Stimulated activated CD8-positive, alpha-beta memory T cell treated with anti-CD3 and anti-CD28 coated beads, Interleukin-12 subunit alpha, Interleukin-12 subunit beta, amount 100 ng/mL, for 24 hours (primary cell): ENCODE measurements around the gene SCG5.

ENCODE experiments used
- DNase-seq: peaks from one replicate; pipeline ENCODE4 v3.0.0-alpha.2; 2020; ENCODE audit errors: extremely low read depth

Gene SCG5

DNA sequence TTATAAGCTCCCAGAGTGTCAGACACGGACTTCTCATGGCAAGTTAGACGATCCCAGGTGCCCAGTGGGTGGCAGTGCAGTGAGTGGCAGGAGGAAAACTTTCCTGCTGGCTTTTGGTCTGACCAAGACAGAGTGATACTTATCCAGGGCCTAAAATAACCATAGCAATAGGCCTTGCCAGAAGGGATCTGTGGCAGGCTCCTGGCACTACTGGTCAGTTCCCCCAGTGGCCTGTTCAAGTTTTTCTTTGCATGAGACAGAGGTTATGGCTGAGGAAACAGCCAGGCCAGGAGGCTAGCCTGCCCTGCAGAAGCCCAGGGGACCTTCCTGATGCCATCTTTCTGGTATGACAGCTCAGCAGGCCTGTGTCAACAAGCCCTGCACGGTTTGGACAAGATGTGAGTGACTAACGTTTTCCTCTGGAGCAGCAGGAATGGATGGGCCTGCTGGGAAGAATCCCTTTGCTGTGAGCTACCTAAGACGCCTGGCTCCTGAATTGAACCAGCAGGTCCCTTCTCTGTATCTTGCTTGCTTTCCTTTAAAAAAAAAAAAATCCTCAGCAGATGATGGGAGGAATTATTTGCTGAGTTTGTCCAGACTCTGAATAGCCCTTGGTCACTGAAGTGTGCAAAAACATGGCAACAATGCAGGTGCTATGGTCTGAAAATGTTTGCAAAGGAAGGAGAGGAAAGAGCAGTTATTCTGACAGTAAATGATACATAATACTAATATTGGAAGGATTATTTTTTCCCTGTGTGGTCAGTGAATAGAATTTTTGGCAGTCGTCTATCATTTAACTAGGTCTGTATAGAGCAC lies 18.0 kb downstream of the SCG5 start:
- no peak for DNase-seq

DNA sequence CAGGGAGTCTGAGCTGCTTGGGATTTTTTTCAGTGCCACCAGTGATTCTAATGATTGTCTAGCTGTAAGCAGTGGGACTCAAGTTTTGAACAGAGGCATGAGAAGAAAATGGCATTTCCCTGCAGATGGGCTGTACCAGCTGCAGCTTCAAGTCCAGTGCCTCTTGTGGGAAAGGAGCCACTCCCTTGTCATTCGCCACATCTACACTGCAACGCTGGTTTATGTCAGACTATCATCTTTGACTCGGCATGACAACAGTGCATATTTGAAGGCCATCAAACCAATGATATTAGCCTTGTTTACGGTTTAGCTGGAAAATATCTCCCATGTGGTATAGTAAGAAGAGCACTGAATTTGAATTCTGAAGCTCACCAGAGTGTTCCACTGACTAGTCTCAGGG lies 22.2 kb downstream of the SCG5 start:
- DNase-seq = no peak

DNA sequence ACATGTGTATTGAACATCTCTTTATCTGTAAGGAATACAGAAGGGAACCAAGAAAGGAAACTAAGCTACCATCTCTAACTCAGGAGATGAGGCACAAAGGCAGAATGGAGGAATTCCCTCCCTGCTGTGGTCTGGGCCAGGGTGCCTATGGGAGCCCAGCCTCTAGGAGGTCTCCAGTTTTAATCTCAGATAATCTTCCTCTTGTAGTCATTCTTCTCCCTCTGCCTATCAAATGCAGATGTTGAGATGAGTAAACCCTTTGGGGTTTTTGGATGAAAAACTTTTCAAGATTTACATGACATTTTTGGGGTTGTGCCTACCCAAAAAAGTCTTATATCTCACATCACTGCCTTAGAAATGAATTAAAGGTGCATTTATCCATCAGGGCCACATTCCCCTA lies 23.3 kb downstream of the SCG5 start:
- DNase-seq = no peak

DNA sequence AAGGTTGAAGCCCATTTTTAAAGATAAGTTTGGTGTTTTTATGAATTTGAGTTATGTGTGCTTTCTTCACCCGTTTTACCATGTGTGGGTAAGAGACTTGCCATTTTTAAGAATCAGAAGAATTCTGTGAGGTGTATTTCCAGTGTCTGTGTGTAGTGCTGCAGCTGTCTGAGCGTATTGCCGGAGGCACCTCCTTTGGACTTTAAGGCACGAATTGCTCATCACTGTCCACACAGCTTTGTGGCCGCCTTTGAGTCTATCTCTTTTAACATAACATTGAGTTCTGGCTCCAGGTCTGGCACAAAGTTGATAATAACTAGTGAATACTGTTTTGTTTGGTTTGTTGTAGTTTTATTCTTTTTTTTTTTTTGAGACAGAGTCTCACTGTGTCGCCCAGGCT lies 25.8 kb downstream of the SCG5 start:
- no peak for DNase-seq

DNA sequence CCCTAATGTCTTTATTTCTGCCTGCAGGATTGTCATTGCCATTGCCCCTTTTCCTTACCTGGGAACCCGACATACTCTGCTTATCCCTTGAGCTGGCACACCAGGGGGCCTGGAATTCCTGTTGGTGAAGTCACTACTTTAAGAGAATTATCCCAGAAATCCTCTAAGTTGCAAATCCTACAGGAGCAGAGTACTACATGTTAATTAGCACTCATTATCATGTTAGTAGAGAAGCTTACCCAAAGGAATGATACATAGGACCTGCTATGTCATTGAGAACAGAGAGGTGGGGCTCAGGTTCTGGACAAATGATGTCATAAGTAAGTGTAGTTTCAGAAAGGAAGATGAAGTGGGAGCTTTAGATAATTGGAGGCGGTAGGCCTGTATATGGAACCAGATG lies 27.4 kb downstream of the SCG5 start:
- no peak for DNase-seq

DNA sequence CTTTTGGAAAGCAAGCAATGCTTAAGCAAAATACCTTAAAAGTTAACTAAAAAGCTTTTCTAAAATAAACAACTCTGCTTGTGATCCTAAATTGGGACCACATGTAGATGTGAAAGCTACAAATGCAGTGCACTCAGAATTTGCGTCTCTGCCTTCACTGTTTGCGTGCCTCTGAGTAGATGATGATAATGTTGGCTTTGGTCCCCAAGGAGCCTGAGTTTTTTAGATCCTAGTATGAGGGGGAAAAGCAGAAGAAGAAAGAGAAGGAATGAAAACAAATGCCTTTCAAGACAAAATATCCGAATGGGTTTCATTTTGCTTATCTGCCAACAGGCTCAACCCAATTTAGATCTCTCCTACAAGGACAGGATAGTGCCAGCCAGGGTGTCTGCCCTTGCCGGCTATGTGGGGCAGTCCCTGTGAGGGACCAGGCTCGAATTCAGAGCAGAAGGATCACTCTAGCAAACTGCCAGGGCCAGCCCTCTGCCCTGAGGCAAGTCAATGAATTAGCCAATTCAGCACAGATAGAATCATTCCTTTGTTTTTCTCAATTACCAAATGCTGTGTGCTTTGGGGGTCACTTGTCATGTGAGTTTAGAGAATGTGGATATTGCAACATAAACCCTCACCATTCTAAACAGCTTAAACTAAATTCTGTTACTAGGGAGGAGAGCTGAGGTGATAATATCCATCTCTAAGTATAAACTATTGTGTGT lies 28.5 kb downstream of the SCG5 start:
- no peak for DNase-seq

DNA sequence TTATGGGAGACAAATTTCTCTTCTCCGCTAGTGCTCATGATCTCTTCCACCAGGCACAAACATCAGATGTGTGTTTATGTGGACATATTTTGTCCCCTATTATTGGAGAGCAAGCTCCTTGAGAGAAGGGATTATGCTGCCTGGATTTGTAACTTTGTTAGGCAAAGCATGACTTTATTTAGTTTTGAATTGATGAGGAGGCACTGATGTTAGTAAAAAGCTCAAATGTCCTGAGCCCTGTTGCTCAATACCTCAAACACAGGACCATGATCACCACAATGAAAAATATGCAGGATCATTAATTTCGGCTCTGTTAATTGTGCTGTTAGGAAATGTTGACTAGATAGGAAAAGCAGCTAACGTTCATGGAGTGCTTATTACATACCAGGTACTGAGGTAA lies 29.1 kb downstream of the SCG5 start:
- no peak for DNase-seq

DNA sequence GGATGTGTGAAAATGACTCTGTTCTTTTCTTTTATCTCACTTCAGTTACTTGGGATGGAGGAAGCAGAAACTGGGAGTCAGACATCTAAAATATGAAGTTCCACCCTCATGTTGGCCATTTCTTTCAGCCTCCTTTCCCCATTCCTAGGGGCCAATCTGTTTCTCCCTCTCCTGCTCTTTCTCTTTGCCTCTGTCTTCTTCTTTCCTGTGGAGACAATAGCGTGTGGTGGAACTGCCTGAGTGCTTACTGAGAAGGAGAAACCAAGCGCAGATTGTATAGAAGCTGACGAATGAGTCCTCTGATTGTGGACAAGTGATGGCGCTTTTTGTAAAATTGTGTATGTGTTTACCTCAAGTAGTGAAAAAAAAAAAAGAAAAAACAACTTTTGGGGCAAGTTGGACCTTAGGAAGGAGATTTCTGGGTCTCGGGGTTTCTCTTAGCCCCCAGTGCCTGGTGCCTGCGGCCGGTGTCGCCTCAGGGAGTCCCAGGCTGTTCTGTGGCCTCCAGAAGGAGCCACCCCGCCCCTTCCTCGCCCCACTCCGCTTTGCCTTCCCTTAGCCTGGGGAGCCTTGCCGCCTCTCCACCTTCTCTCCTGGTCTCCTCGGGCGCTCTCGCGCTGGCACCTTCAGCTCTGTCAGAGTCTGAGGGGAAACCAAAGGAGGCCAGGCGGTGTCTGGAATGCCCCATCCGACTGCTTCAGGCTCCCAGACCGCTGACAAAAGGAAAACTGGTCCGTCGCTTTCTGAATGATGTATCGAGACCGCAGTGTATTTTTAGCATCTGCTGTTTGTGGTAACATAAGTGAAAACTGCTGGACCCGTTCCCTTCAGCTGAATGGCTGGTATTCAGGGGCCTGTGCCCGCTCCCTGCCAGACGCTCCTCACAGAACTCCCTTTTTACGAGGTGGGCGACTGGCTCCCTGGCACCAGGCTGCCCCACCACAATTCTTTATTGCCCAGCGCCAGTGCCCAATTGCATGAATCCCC lies 30.1 kb downstream of the SCG5 start:
- no peak for DNase-seq

DNA sequence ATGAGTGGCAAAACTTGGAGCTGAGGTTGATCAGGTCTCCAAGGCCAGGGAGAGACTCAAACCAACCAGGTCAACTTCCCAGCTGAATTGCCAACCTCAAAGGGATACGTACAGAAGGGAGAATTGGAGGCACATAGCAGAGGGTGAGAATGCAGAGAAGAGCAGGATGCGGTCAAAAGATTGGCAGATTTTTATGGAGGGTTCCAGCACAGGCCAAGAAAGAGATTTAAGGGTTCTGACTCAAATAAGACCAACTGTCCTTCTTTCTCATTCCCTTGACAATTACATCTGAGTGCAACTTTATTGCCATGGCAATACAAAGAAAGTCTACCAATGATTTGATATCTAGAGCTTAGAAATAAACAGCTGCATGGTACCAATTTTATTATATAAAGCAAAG lies 33.2 kb downstream of the SCG5 start:
- DNase-seq = no peak

DNA sequence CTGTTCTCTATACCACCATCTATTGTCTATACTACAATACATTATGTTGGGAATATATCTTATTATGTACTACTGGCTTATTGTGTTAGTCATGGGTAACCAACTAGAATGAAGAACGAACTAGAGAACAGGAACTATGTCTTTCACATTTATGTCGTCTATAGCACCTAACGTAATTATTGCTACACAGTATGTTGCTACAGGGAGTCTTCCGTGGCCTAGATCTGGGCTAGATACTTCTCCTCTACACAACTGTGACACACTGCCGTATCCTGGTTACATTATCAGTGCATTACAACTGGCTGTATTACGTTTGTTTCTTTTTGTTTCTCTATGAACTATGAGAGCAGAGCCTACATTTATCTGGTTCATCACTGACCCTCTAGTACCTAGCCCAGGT lies 34.0 kb downstream of the SCG5 start:
- DNase-seq = no peak

DNA sequence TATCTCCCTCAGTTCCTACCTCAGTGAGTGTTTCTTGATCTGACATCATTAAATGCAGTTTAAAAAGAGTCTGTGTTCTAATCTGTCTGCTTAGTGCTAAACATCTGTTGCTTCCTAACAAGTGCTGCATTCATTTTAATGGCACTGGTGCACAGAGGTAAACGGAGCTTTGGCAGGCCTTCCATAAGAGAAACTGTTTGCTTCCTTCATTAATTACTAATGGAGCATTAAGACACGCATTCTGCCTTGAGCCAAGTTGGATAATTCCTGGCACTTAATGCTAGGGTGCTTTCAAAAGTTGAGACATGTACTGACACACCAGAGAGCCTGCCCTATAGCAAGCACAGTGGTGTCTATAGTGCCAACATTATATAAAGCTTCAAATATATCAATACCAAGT lies 34.7 kb downstream of the SCG5 start:
- no peak for DNase-seq

DNA sequence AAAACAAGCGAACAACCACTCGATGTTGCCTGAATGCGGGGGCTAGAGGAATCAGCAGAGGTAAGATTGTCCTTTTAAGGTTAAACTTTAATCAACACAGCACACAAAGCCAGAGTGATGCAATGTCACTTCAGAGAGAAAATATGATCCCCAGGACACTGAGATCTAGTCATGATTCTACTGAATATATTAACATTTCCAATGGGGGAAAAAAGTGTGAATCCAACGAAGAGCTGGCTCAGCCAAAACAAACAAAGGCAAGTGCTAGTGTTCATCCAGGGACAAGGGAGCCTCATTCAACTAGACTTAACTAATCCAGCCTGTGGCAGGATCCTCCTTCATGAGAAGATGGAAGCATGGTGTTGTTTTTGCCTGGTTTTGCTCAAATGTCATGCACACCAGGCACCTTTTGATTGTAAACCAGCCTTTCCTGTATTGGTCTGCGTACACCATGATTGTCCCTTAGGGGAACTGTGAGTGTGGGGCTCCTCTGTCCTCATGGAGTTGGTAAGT lies 35.8 kb downstream of the SCG5 start:
- DNase-seq = no peak

DNA sequence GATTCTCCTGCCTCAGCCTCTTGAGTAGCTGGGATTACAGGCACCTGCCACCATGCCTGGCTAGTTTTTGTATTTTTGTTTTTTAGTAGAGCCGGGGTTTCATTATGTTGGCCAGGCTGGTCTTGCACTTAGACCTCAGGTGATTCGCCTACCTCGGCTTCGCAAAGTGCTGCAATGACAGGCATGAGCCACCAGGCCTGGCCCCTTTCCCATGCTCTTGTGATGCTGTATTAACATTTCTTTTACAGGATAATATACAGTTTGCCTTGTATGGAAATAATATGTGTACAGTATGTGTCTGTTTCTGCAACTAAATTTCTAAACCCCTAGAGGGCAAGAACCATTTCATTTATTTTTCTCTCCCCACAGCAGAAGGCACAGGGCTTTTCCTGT lies 37.8 kb downstream of the SCG5 start:
- DNase-seq = no peak

DNA sequence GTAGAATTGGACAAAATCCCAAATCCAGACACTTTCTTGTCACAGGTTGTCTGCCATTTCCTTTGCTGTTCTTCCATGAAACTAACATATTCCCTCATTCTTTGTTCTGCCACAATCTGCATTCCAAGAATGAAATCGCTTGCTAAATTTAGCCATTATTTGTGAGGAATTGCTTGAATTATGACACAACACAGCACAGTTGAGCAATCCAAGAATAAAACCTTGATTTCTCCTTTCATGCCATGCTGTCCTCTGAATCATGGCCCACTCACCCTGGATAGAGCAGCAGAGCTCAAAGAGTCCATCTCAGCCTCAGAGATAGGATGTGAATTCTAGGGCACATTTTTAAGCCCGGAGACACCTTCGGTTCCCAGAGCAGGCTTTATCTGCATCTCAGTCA lies 41.1 kb downstream of the SCG5 start:
- no peak for DNase-seq

DNA sequence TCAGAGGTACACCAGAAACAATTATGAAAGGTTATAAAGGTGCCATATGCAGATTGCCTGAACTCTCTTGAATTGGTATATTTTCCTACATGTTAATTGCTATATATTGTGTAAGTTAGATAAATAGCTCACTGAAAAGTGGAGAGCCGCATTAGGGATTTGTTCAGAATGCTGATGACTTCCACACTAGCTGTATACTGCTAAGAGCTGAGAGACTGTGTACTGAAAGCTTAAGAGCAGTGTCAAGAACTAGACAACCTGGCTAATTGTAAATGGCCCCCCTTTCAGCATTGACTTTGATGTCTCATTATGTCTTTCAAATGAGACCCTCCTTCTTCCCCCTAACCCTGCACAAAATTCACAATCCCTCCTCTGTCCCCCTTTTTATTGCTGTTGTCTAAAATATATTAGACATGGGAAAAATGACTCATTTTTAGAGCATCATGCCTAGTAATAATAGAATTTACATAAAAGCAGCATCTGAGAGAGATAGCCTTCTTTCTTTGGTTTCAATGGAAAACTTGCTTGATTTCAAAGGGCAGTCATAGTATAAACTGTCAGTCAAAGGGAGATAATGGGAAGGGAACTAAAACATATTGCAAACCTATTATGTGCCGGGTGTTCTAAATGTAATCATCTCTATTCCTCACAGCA lies 41.6 kb downstream of the SCG5 start:
- DNase-seq = no peak

DNA sequence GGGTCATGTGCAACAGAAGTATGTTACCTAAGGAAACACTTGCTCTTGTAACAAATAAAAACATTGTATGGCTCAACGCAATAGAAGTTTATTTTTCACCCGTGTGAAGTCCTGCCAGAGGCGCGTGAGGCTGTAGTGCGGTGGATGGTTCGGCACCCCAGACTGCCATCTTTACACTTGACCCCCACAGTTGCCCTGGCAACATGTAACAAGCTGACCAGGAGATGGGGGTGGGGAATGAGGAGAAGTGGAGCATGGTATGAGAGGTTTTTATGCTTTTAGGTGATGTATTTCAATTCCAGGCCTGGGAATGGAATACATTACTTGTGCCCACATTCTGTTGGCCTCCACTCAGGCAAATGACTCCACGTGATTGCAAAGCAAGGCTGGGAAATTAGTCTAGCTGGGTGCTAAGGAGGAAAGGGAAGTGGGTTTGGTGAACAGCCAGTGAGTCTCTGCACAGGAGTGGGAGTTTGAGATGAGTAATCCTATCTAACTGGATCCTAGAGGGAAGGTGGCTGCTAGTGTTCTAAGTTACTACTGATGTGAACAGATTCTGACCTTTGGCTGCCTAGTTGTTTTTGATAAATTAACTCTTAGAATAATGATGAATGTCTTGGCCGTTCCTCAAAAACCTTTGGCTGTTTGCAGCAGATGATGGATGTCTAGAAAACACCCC lies 42.5 kb downstream of the SCG5 start:
- DNase-seq = no peak

DNA sequence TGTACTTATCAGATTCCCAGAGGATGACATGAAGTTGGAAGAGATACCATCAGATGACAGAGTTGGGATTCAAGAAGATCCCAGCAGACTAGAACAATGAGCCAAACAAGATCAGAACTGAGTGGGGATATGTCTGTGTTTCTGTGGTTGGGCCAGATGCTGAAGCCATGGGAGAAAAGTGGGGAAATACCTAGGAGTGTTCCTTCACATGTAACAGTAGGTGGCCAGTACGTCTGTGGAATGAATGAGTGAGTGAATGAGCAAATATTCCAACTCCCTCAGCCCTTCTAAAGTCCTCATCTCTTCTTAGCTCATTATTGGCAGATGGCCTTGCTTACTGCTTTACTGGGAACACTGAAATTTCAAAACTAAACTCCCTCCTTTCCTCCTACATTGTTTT lies 44.1 kb downstream of the SCG5 start:
- no peak for DNase-seq

DNA sequence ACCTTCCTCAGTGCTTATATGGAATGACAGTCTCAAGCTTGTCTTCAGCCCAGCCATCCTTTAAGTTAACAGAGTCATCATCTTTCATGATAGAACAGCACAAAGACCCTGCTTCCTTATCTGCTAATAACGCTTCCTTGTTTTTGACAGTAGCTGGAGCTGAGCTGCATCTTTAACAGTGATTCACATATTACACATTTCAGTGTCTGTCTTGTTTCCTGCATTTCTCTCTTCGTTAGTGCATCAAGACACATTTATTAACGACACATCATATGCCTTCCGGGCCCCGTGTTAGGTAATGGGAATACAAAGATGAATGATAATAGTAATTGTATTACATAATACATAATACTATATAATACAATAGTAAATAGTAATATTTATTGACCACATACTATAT lies 46.0 kb downstream of the SCG5 start:
- DNase-seq = no peak

DNA sequence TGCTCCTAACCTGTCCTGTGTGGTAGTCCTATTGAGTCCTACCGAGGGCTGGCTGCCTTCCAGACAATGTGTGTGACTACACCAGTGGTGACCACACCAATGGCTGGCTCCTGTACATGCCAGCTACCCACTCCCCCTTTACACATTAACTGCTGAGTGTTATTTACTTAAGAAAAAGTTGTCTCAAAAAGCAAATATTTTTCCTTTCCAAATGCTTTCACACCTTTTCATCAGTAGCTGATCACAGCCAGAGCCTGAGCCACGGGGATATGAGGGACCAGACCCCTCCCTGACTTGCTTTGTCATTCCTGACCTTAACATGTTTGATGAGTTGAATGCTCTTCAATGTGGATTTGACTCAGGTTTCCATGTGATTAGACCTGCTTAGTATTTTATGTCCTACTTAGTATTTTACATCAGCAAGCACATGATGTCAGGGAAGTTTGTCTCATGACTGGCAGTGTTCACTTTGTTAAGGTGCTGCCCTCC lies 46.7 kb downstream of the SCG5 start:
- DNase-seq = no peak

DNA sequence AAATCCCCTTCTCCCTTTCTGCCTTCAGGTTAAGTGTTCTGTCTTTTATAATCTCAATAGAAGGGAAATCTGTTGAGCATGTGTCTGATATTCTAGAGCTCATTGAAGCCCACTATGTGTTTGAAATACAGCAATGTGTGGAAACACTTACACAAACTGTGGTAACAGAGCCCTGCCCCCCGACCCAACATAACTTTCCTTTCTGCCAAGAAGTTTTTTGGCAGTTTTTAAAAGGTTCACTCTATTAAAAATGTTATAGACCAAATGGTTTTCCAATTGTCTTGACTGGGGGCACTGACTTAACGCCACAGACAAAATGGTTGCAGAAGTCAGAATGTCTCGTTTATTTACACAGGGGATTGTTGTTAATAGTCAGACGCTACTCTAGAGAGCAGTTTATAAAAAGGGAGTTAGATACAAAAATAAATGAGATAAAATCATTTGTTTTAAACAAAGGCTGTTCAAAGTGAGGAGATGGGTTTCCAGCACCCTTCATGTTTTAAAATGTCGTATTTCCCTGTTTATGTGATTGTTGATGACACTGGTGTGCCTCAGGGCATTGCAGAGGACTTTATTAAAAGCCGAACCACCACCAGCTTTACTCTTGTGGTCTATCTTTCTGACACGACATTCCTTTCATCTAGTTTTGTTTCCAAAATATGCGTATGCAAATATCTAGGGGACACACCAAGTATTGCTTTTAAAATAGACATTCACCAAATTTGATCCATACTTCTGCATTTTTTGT lies 49.6 kb downstream of the SCG5 start:
- no peak for DNase-seq
